ENCODE data around the gene SEPTIN11.
"Not testable (repeated sequence)": the region's sequence is repeated elsewhere in the genome, so short reads cannot be mapped to it uniquely, and the experiment has no call there.

Gene SEPTIN11

DNA sequence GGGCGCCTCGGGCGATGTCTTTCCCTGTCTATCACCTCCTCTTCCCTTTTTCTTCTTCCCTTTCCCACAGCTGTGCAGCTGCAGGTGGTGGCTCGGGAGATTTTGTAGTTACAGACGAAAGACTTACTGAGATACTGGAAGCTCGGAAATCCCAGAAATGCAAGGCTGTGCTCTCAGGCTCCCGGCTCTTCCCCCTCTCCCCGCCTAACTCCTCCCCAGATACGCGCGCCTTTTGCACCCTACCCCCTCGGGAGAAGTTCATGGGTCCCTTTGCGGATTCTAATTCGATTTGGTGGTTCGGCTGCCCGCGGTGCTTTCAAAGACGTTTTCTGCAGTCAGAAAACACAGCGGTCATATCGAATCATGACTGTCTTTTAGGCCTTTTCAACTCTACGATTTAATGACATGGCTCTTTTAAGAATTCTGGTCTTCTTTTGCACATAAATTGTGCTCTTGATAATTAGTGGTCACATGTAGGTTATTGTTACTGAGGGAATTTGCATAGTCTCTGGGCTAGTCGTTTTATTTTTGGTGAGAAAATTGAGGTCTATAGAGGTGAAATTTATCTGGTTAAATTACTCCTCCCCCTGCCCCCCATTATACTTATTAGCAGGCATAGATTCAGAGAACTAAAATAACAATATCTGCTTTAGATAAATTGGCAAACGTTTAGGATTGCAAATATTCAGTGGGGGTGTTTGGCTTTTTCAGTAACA is 1.6 kb downstream of the SEPTIN11 start:
- DNase-seq, result no peak
- in situ Hi-C loops (cut with HindIII; ENCODE audit: low pct_ligation_motif_present, low pct_unique_long_range_greater_than_20kb, low sequenced_read_pairs), result no loop called here

DNA sequence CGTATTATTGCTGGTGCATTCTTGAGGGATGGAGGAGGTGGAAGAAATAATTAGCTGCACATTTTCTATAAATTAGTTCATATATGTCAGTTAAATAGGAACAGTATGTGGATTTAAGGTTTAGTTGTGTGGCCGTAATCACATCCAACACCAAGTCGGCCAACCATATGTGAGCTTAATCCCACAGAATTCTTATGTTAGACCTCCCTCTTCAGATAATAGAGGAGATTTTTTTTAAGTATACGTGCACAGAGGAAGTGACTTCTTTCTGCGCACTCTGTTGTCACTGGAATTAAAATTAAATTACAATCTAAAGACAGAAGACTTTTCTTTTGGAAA is 2.1 kb downstream of the SEPTIN11 start:
- no peak for DNase-seq
- in situ Hi-C loops (cut with HindIII; ENCODE audit: low pct_ligation_motif_present, low pct_unique_long_range_greater_than_20kb, low sequenced_read_pairs), result no loop called here

DNA sequence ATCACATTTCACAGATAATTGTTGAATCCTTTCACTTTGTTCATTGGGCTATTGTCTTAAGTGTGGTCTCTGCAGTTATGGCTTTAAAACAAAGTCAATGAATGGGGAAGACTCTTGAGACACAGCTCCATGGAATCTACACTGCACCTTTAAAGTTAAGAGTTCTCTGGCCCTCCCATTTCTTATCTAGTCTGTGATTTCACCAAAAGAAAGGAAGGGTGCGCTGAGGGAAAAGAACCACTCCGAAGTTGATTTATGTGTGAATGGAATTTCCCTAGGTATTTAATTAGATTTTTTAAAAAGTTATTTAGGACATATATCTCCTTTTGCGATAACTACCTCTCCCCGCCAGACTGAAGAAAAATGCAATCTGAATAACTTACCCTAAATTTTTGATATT is 2.5 kb downstream of the SEPTIN11 start:
- DNase-seq, result no peak
- in situ Hi-C loops (cut with HindIII; ENCODE audit: low pct_ligation_motif_present, low pct_unique_long_range_greater_than_20kb, low sequenced_read_pairs), result no loop called here

DNA sequence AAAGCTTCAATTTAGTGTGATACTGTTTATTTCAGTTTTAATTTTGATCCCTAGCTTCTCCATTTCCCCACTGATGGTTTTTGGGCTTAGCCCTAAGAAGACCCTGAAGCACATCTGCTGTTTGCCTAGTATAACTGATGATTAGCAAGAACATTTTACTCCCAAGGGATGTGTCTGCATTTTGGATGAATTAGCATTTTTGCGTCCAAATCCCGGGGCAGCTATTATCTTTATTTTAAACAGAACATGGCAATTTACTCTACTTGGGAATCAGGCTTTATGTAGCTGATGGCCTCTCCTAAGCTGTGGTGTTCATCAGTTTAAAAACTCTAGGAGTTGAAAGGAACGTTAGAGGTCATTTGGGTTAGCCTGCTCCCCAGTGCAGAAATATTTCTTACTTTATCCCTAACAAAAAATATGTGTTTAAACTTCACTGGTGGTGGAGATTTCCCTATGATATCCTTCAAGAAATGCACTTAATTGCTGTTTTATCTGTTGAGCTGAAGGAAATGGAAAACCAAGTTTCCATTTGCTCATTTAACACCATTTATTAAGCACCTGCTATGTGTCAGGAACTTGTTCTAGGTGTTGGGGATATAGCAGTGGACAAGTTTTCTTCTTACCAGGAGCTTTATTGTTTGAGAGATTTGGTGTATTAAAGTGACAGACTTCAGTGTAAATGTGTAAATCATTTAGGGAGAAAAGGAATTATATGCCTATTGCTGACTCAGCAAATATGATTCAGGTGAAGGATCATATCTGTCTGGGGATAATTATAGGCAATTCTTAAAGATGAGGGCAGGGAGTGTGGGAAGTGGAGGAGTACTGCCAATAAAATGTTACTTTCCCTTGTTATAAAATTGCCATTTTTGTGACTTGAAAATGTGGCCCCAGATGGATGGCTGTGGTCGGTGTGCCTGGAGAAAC is 3.4 kb downstream of the SEPTIN11 start:
- no peak for DNase-seq
- in situ Hi-C loops (cut with HindIII; ENCODE audit: low pct_ligation_motif_present, low pct_unique_long_range_greater_than_20kb, low sequenced_read_pairs), result no loop called here

DNA sequence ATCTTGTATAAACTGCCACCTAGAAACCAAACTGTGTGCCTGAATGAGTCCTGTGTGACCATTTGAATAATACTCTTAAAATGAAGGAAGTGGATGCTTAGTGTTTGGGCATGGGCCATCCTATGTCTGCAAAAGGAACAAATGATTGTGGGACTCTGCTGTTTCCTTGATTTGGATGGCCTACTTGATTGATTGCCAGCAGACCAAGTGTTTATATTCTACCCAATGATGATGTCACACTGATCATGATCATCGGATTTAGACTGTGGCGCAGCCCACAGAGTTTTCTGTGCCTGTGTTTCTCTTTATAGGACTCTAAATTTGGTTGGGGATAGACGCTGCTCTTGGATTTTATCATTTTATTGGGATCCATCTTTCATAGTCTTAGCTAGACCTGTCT is 4.4 kb downstream of the SEPTIN11 start:
- DNase-seq, result no peak
- in situ Hi-C loops (cut with HindIII; ENCODE audit: low pct_ligation_motif_present, low pct_unique_long_range_greater_than_20kb, low sequenced_read_pairs), result no loop called here

DNA sequence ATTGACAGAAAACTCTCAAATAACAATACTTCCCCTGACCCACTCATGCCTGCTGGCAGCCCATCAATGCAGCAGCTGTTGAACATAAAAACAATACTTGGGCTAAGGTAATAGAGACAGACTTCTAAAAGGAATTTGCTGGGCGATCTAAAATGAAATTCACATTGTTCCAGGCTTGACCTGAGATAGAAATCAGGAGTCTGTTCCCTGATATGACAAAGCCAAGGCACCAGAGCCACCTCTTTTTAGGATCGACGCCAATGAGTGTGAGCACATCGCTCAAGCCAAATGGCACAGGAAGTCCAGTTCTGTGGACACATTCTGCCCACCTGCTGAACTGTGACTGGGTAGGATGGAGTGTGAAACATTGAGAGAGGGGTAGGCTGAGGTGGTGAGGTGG is 4.9 kb downstream of the SEPTIN11 start:
- in situ Hi-C loops (cut with HindIII; ENCODE audit: low pct_ligation_motif_present, low pct_unique_long_range_greater_than_20kb, low sequenced_read_pairs), result no loop called here
- DNase-seq, result no peak

DNA sequence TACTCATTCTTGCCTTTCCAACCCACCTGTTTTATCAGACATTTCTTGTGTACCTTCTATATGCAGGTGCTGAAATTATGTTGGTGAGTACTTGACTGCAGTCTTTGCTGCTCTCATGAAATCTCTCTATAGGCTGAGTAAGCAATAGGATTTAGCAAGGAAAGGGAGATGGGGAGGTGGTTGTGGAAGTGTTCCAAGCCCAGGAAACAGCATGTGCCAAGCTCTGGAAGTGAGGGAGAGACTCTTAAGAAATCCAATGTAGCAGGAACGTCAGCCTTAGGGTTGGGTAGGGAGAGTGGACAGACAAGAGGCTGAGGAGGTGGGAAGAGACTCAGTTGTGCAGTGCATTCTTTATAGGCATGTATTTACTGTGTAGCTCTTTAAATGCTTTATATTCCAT is 5.6 kb downstream of the SEPTIN11 start:
- DNase-seq, result no peak
- in situ Hi-C loops (cut with HindIII; ENCODE audit: low pct_ligation_motif_present, low pct_unique_long_range_greater_than_20kb, low sequenced_read_pairs), result no loop called here

DNA sequence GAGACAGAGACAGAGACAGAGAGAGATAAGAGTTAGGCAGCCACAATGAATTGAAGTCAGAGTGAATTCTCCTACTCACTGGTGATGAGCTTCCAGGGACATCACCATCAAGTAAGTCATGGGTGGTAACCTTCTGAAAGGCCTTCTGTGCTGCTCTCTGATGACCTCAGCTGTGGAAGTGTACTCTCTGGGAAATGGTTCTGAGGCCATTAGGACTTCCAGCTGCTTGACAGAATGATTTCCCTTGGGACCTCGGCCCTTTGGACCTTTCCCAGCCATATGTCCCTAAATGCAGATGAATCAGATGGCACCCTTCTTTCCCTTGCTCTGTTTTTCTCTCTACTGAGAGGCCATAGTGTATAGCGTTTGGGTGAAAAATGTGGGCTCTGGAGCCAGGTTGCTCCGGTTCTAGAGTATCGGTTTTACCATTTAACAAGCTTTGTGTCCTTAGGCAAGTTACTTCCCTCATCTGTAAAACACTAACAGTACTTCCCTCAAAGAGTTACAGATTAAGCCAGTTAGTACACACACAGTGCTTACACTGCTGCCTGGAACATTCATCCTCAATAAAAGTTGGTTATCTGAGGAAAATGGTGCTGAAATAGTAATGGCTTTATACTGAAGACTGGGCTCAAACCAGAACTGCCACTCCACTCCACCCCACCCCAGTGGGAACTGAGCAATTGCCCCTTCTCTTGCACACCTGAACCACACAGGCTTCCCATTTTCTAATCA is 7.6 kb downstream of the SEPTIN11 start:
- in situ Hi-C loops (cut with HindIII; ENCODE audit: low pct_ligation_motif_present, low pct_unique_long_range_greater_than_20kb, low sequenced_read_pairs), result no loop called here
- peak; percentile 18 for DNase-seq

DNA sequence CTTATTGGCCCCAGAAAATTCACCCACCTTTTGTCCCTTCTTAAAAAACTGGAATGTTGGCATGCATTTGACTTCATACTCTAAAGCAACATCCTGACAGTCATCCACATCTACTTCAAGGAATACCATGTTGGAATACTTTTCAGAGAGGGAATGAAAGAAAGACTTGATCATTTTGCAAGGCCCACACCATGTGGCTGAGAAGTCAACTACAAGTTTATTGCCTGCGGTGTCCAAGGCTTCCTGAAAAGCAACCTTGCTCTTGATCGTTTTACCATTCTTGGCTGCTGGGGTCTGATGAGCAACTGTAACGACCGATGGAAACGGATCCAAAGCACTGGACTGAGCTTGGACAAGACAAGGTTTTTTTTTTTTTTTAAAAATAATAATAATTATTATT is 9.3 kb downstream of the SEPTIN11 start:
- DNase-seq, result no peak
- in situ Hi-C loops (cut with HindIII; ENCODE audit: low pct_ligation_motif_present, low pct_unique_long_range_greater_than_20kb, low sequenced_read_pairs), result no loop called here

DNA sequence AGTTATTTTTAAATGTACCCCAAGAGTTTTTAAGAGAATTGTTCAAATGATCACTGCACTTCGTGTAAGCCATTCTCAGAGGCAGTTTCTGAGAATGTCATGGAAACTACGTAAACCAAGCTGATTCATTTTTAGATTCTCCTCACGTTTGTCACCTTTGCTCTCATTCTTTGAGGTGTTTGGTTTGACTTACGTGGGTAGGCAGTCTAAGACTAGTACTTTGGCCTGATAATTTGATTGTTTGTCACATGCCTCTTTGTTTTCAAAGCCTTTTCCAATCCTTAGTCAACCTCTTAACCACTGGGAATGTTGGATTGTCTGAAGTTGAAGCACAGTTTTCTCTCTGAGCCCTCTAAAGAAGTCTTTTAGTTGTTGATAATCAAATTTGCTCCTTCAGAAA is 10.5 kb downstream of the SEPTIN11 start:
- no peak for DNase-seq
- in situ Hi-C loops (cut with HindIII; ENCODE audit: low pct_ligation_motif_present, low pct_unique_long_range_greater_than_20kb, low sequenced_read_pairs), result no loop called here

DNA sequence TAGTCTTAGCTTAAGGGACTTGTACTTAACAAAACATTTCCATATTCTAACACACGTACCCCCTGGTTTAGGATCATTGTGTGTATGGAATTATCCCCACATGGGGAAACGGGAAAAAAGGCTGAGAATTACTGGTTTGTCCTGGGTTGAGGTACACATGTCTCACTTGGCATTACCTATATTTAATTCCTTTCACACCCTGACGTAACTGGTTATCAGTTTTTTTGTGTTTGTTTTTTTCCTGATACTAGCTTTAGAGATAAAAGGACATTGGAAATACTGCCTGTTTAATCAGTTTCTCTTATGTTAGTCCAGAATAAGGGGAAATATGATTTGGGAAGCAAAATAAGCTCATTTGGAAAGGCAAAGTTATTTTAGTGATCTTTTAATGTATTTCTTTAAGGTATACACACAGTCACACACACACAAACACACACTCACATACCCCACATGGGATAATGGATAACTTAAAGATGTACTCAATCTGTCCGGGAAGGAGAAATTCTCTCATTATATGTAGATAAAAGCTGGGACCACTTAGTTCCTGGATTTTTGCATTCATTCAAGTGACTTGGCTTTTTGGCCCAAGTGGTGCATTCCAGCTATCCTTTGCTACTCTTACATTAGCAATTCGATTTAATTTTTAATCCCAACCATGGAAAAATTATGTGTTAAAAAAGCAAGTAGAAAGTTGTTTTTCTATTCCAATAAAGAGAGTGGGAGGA is 13.0 kb downstream of the SEPTIN11 start:
- in situ Hi-C loops (cut with HindIII; ENCODE audit: low pct_ligation_motif_present, low pct_unique_long_range_greater_than_20kb, low sequenced_read_pairs), result no loop called here
- DNase-seq, result no peak

DNA sequence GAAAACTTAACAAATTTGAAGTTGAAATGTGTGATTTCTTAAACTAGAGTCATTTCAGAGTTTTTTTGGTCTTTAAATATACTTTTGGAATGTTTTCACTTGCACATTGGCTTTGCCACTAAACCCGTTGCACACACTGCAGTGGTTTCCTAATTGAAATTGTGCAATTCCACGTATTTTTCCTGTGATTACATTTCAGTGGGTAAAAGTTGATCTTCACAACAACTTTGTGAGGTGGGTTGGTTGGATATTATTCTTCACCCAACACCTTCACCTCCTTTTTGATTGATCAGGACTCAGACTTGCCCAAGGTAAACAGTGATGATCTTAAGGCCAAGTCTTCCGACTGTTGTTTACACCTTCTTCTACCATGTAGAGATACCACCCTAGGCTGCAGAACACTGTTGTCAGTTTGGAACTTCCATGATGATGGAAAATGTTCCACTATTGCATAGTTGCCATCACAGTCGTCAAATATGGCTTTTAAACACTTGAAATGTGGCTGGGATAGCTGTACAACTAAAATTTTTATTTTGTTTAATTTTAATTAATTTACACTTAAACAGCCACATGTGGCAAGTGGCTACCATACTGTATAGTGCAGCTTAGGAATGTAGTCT is 13.7 kb downstream of the SEPTIN11 start:
- in situ Hi-C loops (cut with HindIII; ENCODE audit: low pct_ligation_motif_present, low pct_unique_long_range_greater_than_20kb, low sequenced_read_pairs), result no loop called here
- DNase-seq, result no peak

DNA sequence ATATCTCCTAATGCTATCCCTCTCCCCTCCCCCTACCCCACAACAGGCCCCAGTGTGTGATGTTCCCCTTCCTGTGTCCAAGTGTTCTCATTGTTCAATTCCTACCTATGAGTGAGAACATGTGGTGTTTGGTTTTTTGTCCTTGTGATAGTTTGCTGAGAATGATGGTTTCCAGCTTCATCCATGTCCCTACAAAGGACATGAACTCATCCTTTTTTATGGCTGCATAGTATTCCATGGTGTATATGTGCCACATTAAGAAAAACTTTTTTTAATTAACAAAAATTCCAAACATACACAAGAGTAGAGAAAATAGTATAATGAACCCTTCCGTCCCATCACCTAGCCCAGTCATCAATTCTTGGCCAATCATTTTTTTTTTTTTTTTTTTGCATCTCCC is 14.4 kb downstream of the SEPTIN11 start:
- DNase-seq; in situ Hi-C loops (cut with HindIII; ENCODE audit: low pct_ligation_motif_present, low pct_unique_long_range_greater_than_20kb, low sequenced_read_pairs): not testable (repeated sequence)

DNA sequence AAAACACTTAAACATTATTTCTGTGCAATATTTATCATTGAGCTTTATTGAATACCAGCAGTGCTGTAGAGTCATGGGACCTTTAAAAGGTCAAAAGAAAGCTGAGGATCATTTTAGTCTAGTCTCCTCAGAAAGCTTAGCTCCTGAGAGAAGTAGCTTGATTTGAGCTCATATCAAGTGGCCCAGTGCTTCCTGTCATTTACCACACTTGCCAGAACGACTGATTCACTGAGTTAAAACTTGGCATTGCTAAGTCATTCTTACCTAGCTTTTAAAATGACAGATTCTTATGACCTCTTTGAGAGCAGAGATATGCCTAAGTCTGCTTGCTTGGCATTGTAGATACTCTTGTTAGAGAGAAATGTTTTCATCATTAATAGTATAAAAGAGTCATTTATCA is 15.2 kb downstream of the SEPTIN11 start:
- in situ Hi-C loops (cut with HindIII; ENCODE audit: low pct_ligation_motif_present, low pct_unique_long_range_greater_than_20kb, low sequenced_read_pairs), result no loop called here
- DNase-seq, result no peak

DNA sequence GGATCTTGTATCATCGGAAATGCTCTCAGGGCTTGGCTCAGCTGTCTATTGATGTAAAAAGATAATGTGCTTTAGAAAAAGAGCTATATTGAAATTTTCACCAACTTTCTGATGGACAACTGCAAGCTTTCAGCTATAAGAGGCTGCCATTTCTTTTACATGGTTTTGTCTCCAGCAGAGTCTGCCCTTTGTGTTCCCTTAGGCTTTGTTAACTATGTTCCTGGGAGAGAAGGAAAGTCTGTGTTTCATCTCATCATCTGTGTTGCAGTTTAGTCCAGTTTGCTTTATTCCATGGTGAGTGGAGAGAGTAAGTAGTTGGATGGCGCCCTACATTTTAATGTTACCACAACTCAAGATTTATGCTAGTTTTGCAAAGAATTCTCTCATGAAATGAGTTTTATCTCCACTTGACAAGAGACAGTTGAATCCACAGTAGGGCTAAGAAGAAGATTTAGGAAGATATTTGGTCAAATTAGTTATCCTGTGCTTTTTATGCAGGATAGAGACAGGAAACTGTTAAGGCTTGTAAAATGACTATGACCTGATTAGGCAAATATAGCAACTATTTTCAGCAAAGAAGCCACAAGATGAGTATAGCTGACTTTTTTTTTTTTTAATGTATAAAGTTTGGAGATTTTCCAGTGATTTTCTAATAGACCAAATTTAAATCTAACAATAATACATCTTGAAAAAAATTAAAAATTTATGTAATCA is 16.5 kb downstream of the SEPTIN11 start:
- DNase-seq, result no peak
- in situ Hi-C loops (cut with HindIII; ENCODE audit: low pct_ligation_motif_present, low pct_unique_long_range_greater_than_20kb, low sequenced_read_pairs), result no loop called here

DNA sequence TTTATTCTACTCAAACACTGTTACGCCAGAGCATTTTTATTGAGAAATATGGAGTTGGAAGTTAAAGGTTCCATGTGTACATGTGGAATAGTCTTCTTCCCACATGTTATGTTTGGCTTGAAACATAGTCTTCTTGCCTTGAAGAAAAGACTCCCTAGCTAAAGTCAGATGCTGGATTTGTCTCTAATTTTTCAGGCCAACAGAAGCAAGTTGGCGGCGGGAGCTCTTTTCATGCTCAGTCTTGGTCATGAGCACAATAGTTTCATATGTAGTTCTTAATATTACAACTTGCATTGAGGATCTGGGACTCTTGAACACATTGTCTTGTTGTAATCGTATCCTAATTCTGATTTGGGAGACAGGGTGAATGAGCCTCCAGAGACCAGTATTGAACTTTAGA is 19.4 kb downstream of the SEPTIN11 start:
- DNase-seq, result no peak
- in situ Hi-C loops (cut with HindIII; ENCODE audit: low pct_ligation_motif_present, low pct_unique_long_range_greater_than_20kb, low sequenced_read_pairs), result no loop called here

DNA sequence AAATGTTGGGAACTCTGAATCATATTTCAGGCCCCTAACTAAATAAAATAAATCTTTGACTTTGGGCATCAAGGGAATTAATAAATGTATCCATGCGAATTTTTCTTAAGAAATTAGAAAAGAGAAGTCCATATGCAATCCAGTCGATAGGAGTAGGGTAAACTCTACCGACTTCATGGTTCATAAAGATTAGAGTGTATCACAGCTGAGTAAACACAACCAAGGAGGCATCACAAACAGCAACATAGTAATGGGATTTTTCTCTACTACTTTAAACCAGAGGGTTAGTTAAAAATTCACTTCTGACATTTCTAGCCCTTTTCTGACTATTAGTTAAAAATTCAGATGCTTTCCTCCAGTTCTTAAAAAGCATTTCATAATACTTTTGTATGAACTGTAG is 19.9 kb downstream of the SEPTIN11 start:
- in situ Hi-C loops (cut with HindIII; ENCODE audit: low pct_ligation_motif_present, low pct_unique_long_range_greater_than_20kb, low sequenced_read_pairs), result no loop called here
- DNase-seq, result no peak
